H9 (cell line): ENCODE data around the gene GRID1. TPM values are rescaled to one million over a fixed set of nuclear protein-coding genes. Genes with fewer than 3 reads are reported as not detected.

ENCODE experiments used
- DNase-seq: peaks from one replicate; pipeline ENCODE4 v3.0.0-alpha.2; 2017
- H2AFZ ChIP-seq: one replicate; pipeline ENCODE4 v1.6.1; 2013; ENCODE audit warnings: mild to moderate bottlenecking, low read length, control low read depth, moderate library complexity
- H2AK5ac ChIP-seq: 2 replicates; pipeline ENCODE4 v1.6.1; 2013; ENCODE audit warnings: low read length, control low read depth, mixed read lengths; ENCODE audit not compliant: insufficient read length
- H2BK120ac ChIP-seq: one replicate; pipeline ENCODE4 v1.6.1; 2013; ENCODE audit warnings: low read depth, mild to moderate bottlenecking, low read length, control low read depth, inconsistent platforms; ENCODE audit not compliant: poor library complexity, severe bottlenecking
- H2BK12ac ChIP-seq: 2 replicates; pipeline ENCODE4 v1.6.1; 2013; ENCODE audit warnings: low read length, control low read depth, mixed read lengths, low read depth; ENCODE audit not compliant: insufficient read length
- H2BK15ac ChIP-seq: 2 replicates; pipeline ENCODE4 v1.6.1; 2013; ENCODE audit warnings: low read depth, low read length, control low read depth
- H2BK20ac ChIP-seq: one replicate; pipeline ENCODE4 v1.6.1; 2013; ENCODE audit warnings: low read depth, mild to moderate bottlenecking, low read length, control low read depth, inconsistent platforms; ENCODE audit not compliant: poor library complexity, severe bottlenecking
- H2BK5ac ChIP-seq: 2 replicates; pipeline ENCODE4 v1.6.1; 2013; ENCODE audit warnings: low read length, control low read depth, mixed read lengths; ENCODE audit not compliant: insufficient read length
- H3K14ac ChIP-seq: 2 replicates; pipeline ENCODE4 v1.6.1; 2013; ENCODE audit warnings: low read length, control low read depth; ENCODE audit not compliant: insufficient read depth
- H3K18ac ChIP-seq: 2 replicates; pipeline ENCODE4 v1.6.1; 2013; ENCODE audit warnings: low read depth, mild to moderate bottlenecking, mixed read lengths, low read length, control low read depth; ENCODE audit not compliant: insufficient read length
- H3K23ac ChIP-seq: 2 replicates; pipeline ENCODE4 v1.6.1; 2013; ENCODE audit warnings: low read length, control low read depth, mixed read lengths, low read depth; ENCODE audit not compliant: insufficient read length
- H3K23me2 ChIP-seq: 2 replicates; pipeline ENCODE4 v1.6.1; 2013; ENCODE audit warnings: low read depth, mild to moderate bottlenecking, mixed read lengths, low read length, control low read depth; ENCODE audit not compliant: insufficient read length, poor library complexity, severe bottlenecking
- H3K27ac ChIP-seq: 2 replicates; pipeline ENCODE4 v1.5.1; 2013; ENCODE audit warnings: low read length, control low read depth, mixed read lengths, low read depth; ENCODE audit not compliant: insufficient read length
- H3K27me3 ChIP-seq: 2 replicates; pipeline ENCODE4 v1.6.1; 2013; ENCODE audit warnings: low read length, control low read depth, inconsistent platforms; ENCODE audit not compliant: insufficient read depth
- H3K4ac ChIP-seq: 2 replicates; pipeline ENCODE4 v1.6.1; 2013; ENCODE audit warnings: low read depth, mild to moderate bottlenecking, control low read depth, inconsistent platforms, low read length, moderate library complexity
- H3K4me1 ChIP-seq: 2 replicates; pipeline ENCODE4 v1.6.1; 2013; ENCODE audit warnings: low read length, control low read depth, inconsistent platforms; ENCODE audit not compliant: insufficient read depth
- H3K4me2 ChIP-seq: 2 replicates; pipeline ENCODE4 v1.6.1; 2013; ENCODE audit warnings: low read length, control low read depth, mixed read lengths; ENCODE audit not compliant: insufficient read length, insufficient read depth
- H3K56ac ChIP-seq: 2 replicates; pipeline ENCODE4 v1.6.1; 2013; ENCODE audit warnings: low read depth, mild to moderate bottlenecking, mixed read lengths, low read length, control low read depth; ENCODE audit not compliant: insufficient read length
- H3K79me1 ChIP-seq: 2 replicates; pipeline ENCODE4 v1.6.1; 2013; ENCODE audit warnings: low read depth, mild to moderate bottlenecking, moderate library complexity, low read length, control low read depth, inconsistent platforms; ENCODE audit not compliant: insufficient read depth, poor library complexity, severe bottlenecking
- H3K79me2 ChIP-seq: 2 replicates; pipeline ENCODE4 v1.6.1; 2013; ENCODE audit warnings: low read length, control low read depth, inconsistent platforms; ENCODE audit not compliant: insufficient read depth
- H3K9ac ChIP-seq: 2 replicates; pipeline ENCODE4 v1.6.1; 2013; ENCODE audit warnings: low read length, control low read depth, mixed read lengths; ENCODE audit not compliant: insufficient read length; ENCODE audit errors: extremely low read depth
- H3K9me3 ChIP-seq: one replicate; pipeline ENCODE4 v1.6.1; 2013; ENCODE audit warnings: low read depth, low read length, inconsistent platforms; ENCODE audit not compliant: control insufficient read depth
- H3T11ph ChIP-seq: one replicate; pipeline ENCODE4 v1.6.1; 2013; ENCODE audit warnings: mild to moderate bottlenecking, low read length, control low read depth, inconsistent platforms
- H4K20me1 ChIP-seq: one replicate; pipeline ENCODE4 v1.6.1; 2013; ENCODE audit not compliant: control insufficient read depth, insufficient read length, insufficient read depth
- H4K5ac ChIP-seq: 2 replicates; pipeline ENCODE4 v1.6.1; 2013; ENCODE audit warnings: low read depth, mild to moderate bottlenecking, mixed read lengths, low read length, control low read depth; ENCODE audit not compliant: insufficient read length
- H4K8ac ChIP-seq: replicated peaks from 2 replicates; pipeline ENCODE4 v1.6.1; 2013; ENCODE audit warnings: low read length, control low read depth, mixed read lengths, low read depth; ENCODE audit not compliant: insufficient read length
- H4K91ac ChIP-seq: 2 replicates; pipeline ENCODE4 v1.6.1; 2013; ENCODE audit warnings: low read depth, mild to moderate bottlenecking, moderate library complexity, mixed read lengths, low read length, control low read depth; ENCODE audit not compliant: insufficient read length
- H3K27ac Mint-ChIP-seq, 3 experiments: 2 replicates in 2 of 3; 3 replicates in 1 of 3; pipeline ENCODE4 v1.8.0; 2020 to 2021; ENCODE audit warnings: mixed read lengths in 3 of 3, mild to moderate bottlenecking in 1 of 3, moderate library complexity in 1 of 3
- H3K27me3 Mint-ChIP-seq: 2 replicates; pipeline ENCODE4 v1.8.0; 2021; ENCODE audit warnings: low read depth, mild to moderate bottlenecking, moderate library complexity, mixed read lengths
- H3K36me3 Mint-ChIP-seq, 3 experiments: 2 replicates in 2 of 3; 3 replicates in 1 of 3; pipeline ENCODE4 v1.8.0; 2020 to 2021; ENCODE audit warnings: low read depth in 3 of 3, mixed read lengths in 3 of 3; ENCODE audit not compliant: insufficient read depth in 1 of 3
- H3K4me1 Mint-ChIP-seq, 2 experiments: 2 replicates each; pipeline ENCODE4 v1.8.0; 2020; ENCODE audit warnings: mixed read lengths in 2 of 2
- H3K4me3 Mint-ChIP-seq, 2 experiments: 2 replicates in 1 of 2; 3 replicates in 1 of 2; pipeline ENCODE4 v1.8.0; 2020 to 2021; ENCODE audit warnings: mild to moderate bottlenecking in 2 of 2, mixed read lengths in 2 of 2, moderate library complexity in 1 of 2
- H3K9me3 Mint-ChIP-seq, 2 experiments: 2 replicates in 1 of 2; 3 replicates in 1 of 2; pipeline ENCODE4 v1.8.0; 2020; ENCODE audit warnings: mild to moderate bottlenecking in 2 of 2, mixed read lengths in 2 of 2, moderate library complexity in 1 of 2
- WGBS: extraction: QIAGEN DNeasy Blood & Tissue Kit; methylation state at CpG from one replicate; pipeline ENCODE4 v1.1.7; 2013; ENCODE audit warnings: missing lambda C conversion rate, low lambda C conversion rate, mixed read lengths; ENCODE audit not compliant: insufficient read length; ENCODE audit errors: extremely low coverage; 5-methylcytosine and 5-hydroxymethylcytosine counted together
- total RNA-seq: library from RNA; stranded (reverse); gene quantifications from 2 replicates; pipeline ENCODE4 v1.2.1, GENCODE V29; 2021
- TF ChIP-seq, protein P1 (sequence below): fragments of 200-600 bp; sonication (generic); conservative IDR thresholded peaks from 3 replicates; pipeline ENCODE4 v1.8.0; 2021; ENCODE audit warnings: antibody characterized with exemption, mild to moderate bottlenecking

Gene GRID1
- total RNA-seq, 1 experiment from 2014 or later, result 0.35 TPM

DNA sequence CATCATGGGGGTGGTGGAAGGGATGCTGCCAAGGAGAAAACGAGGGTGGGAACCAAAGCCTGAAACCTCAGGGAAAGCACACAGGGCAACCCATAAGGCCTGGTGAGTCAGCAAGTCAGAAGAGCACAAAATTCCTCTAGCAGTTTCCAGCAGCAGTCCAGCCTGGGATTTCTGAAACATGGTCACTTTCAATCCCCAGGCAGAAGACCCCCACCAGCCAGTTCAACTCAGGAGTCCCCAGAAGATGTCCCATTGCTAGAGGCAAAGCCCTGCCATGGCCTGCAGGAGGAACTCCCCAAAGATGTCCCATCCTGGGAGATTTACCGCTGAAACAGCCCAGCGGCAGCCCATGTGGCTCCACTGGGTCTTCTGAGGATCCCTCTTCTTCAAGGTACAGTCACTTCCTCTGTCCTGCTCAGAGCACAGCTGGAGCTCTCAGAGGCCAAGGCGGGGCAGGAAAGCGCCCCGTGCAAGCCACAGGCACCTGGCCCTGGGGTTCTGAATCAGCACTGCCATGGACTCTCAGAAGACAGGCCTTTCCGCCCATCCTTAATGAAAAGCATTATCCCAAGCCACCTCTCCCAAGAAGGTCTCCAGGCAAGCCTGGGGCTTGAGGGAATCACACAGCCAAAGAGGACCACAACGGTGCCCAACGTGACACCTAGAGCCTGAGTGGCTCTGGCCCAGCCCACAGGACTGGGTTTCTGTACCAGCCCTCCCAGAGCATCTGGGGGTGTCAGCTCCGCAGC is 196.9 kb downstream of the GRID1 start:
- no peaks in the 10 kb centered on the region for H3K9me3 ChIP-seq
- no peak overlapping the region for H3K4me2 ChIP-seq
- no peak overlapping the region for H2BK15ac ChIP-seq
- no peak for DNase-seq
- no peak overlapping the region for H3K56ac ChIP-seq
- WGBS, result no CpG with 5 or more reads among the region's 10 CpGs
- no peak overlapping the region for H4K8ac ChIP-seq
- no peaks in the 10 kb centered on the region for H3K79me1 ChIP-seq
- no peak overlapping the region for H3K4ac ChIP-seq
- Mint-ChIP-seq H3K9me3 (no peaks in the 10 kb centered on the region), H3K27me3 (peaks cover 3% of the 10 kb centered on the region; the same call in 1 of the 2 replicates), H3K4me1 (no peaks in the 10 kb centered on the region), H3K36me3 (no peaks in the 10 kb centered on the region), H3K27ac (peak overlapping the region in 1 of 3 experiments; percentile 52; a peak in 1 of 7 replicates), H3K4me3 (no peak overlapping the region)
- H3K23me2 ChIP-seq, result no peaks in the 10 kb centered on the region
- H4K5ac ChIP-seq, result no peak overlapping the region
- no peak overlapping the region for H4K91ac ChIP-seq
- no peaks in the 10 kb centered on the region for H3K4me1 ChIP-seq
- no peaks in the 10 kb centered on the region for H3K79me2 ChIP-seq
- H3K27me3 ChIP-seq, result no peaks in the 10 kb centered on the region
- no peaks in the 10 kb centered on the region for H4K20me1 ChIP-seq
- H2BK12ac ChIP-seq, result no peak overlapping the region
- H2BK120ac ChIP-seq, result no peak overlapping the region
- H3K23ac ChIP-seq, result no peak overlapping the region
- H2AK5ac ChIP-seq, result no peak overlapping the region
- no peak overlapping the region for H3K18ac ChIP-seq
- no peak overlapping the region for H3K9ac ChIP-seq
- no peak overlapping the region for H2BK5ac ChIP-seq
- TF ChIP-seq, protein P1, sequence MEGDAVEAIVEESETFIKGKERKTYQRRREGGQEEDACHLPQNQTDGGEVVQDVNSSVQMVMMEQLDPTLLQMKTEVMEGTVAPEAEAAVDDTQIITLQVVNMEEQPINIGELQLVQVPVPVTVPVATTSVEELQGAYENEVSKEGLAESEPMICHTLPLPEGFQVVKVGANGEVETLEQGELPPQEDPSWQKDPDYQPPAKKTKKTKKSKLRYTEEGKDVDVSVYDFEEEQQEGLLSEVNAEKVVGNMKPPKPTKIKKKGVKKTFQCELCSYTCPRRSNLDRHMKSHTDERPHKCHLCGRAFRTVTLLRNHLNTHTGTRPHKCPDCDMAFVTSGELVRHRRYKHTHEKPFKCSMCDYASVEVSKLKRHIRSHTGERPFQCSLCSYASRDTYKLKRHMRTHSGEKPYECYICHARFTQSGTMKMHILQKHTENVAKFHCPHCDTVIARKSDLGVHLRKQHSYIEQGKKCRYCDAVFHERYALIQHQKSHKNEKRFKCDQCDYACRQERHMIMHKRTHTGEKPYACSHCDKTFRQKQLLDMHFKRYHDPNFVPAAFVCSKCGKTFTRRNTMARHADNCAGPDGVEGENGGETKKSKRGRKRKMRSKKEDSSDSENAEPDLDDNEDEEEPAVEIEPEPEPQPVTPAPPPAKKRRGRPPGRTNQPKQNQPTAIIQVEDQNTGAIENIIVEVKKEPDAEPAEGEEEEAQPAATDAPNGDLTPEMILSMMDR, result no peak
- no peak overlapping the region for H2BK20ac ChIP-seq
- H2AFZ ChIP-seq, result no peak overlapping the region
- H3K27ac ChIP-seq, result no peak overlapping the region
- no peak overlapping the region for H3K14ac ChIP-seq
- no peak overlapping the region for H3T11ph ChIP-seq
